ENCODE measurements around the gene NNMT. TPM values are rescaled to one million over a fixed set of nuclear protein-coding genes. Genes with fewer than 3 reads are reported as not detected.

Gene NNMT
- polyA plus RNA-seq, 1 of the 3 experiments (the other 2 are of a cell fraction) = 84.6 TPM

- no peaks in the 10 kb centered on the region for H3K9me3 ChIP-seq
- no peak overlapping the region for H3K27ac ChIP-seq (ENCODE audit: low read depth in 2 of 2, low read length in 1 of 2)
- ChIA-PET POLR2A (no interaction called here), CTCF (interaction anchor here (0.6 to 7.6 kb wide), 3 partner anchors 10 to 30 kb away, joined by 3 to 100 read pairs (median 3); no protein-coding TSS in a partner anchor)
- no peaks in the 10 kb centered on the region; a peak in 1 of 4 replicates for H3K4me1 ChIP-seq (ENCODE audit: control insufficient read depth in 1 of 2, insufficient read depth in 2 of 2, low read depth in 1 of 2, low read length in 1 of 2)
- no peaks in the 10 kb centered on the region for H4K20me1 ChIP-seq (ENCODE audit: insufficient read depth)
- no peaks in the 10 kb centered on the region for H3K79me2 ChIP-seq (ENCODE audit: insufficient read depth)
- DNase-seq = no peak
- no peak overlapping the region for H3K9ac ChIP-seq
- H3K4me2 ChIP-seq = no peak overlapping the region
- peaks cover 19% of the 10 kb centered on the region; the same call in 1 of the 2 replicates for H3K27me3 ChIP-seq (ENCODE audit: insufficient read depth)
- H2AFZ ChIP-seq (ENCODE audit: low read depth) = no peak overlapping the region
- TF ChIP-seq YY1 (IDR thresholded peaks at IDR 0.05; ENCODE audit: low read depth) = no peak
- TF ChIP-seq, protein P1, sequence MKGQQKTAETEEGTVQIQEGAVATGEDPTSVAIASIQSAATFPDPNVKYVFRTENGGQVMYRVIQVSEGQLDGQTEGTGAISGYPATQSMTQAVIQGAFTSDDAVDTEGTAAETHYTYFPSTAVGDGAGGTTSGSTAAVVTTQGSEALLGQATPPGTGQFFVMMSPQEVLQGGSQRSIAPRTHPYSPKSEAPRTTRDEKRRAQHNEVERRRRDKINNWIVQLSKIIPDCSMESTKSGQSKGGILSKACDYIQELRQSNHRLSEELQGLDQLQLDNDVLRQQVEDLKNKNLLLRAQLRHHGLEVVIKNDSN (IDR thresholded peaks at IDR 0.05; ENCODE audit: borderline replicate concordance, low read depth) = no peak
- no peak for TF ChIP-seq TAF1 (IDR thresholded peaks at IDR 0.05; ENCODE audit: borderline replicate concordance, low read depth, low read length)
- TF ChIP-seq RFX5 (IDR thresholded peaks at IDR 0.05; ENCODE audit: low read length) = no peak
- TF ChIP-seq, protein P2, sequence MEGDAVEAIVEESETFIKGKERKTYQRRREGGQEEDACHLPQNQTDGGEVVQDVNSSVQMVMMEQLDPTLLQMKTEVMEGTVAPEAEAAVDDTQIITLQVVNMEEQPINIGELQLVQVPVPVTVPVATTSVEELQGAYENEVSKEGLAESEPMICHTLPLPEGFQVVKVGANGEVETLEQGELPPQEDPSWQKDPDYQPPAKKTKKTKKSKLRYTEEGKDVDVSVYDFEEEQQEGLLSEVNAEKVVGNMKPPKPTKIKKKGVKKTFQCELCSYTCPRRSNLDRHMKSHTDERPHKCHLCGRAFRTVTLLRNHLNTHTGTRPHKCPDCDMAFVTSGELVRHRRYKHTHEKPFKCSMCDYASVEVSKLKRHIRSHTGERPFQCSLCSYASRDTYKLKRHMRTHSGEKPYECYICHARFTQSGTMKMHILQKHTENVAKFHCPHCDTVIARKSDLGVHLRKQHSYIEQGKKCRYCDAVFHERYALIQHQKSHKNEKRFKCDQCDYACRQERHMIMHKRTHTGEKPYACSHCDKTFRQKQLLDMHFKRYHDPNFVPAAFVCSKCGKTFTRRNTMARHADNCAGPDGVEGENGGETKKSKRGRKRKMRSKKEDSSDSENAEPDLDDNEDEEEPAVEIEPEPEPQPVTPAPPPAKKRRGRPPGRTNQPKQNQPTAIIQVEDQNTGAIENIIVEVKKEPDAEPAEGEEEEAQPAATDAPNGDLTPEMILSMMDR (IDR thresholded peaks at IDR 0.05) = no peak
- TF ChIP-seq ELF1 (IDR thresholded peaks at IDR 0.05) = no peak
- TF ChIP-seq EZH2phosphoT487 (IDR thresholded peaks at IDR 0.05; ENCODE audit: borderline replicate concordance, low read depth) = no peak
- TF ChIP-seq, protein P3, sequence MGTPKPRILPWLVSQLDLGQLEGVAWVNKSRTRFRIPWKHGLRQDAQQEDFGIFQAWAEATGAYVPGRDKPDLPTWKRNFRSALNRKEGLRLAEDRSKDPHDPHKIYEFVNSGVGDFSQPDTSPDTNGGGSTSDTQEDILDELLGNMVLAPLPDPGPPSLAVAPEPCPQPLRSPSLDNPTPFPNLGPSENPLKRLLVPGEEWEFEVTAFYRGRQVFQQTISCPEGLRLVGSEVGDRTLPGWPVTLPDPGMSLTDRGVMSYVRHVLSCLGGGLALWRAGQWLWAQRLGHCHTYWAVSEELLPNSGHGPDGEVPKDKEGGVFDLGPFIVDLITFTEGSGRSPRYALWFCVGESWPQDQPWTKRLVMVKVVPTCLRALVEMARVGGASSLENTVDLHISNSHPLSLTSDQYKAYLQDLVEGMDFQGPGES (IDR thresholded peaks at IDR 0.05; ENCODE audit: low read depth, low read length) = no peak
- no peak for TF ChIP-seq GABPA (IDR thresholded peaks at IDR 0.05; ENCODE audit: low read depth)
- no peak for TF ChIP-seq SMC3 (IDR thresholded peaks at IDR 0.05; ENCODE audit: low read depth, low read length)
- no peak for TF ChIP-seq REST (IDR thresholded peaks at IDR 0.05; ENCODE audit: low read depth, low read length)
- no peak for TF ChIP-seq SIN3A (IDR thresholded peaks at IDR 0.05; ENCODE audit: borderline replicate concordance, low read depth, low read length)
- no peak for TF ChIP-seq FOXM1 (IDR thresholded peaks at IDR 0.05; ENCODE audit: low read depth)
- TF ChIP-seq RXRA (IDR thresholded peaks at IDR 0.05; ENCODE audit: borderline replicate concordance, low read depth) = no peak
- no peak for TF ChIP-seq CHD2 (IDR thresholded peaks at IDR 0.05; ENCODE audit: low read length, partially characterized antibody)
- no peak for TF ChIP-seq POLR2AphosphoS5 (IDR thresholded peaks at IDR 0.05; ENCODE audit: low read depth, low read length)
- no peak for TF ChIP-seq USF2 (IDR thresholded peaks at IDR 0.05; ENCODE audit: borderline replicate concordance, low read depth, low read length)
- H3K9me2 ChIP-seq = no peaks in the 10 kb centered on the region
- no peaks in the 10 kb centered on the region for H3K36me3 ChIP-seq (replicated peaks in 1 of 2; ENCODE audit: control insufficient read depth in 1 of 2, insufficient read depth in 2 of 2, low read length in 1 of 2)
- WGBS (ENCODE audit: low lambda C conversion rate) = 86% methylated on average over 1 of the region's 11 CpGs
- no peaks in the 10 kb centered on the region for H3F3A ChIP-seq (replicated peaks; ENCODE audit: insufficient read depth)
- no peak overlapping the region for H3K4me3 ChIP-seq (ENCODE audit: low read depth in 2 of 2, low read length in 1 of 2)
Measured at GRCh38 chr11:114247070-114247789, 49.0 kb upstream of the NNMT start.
